GM19395 (cell line): ENCODE results near the gene LEMD1.
"Not testable (repeated sequence)": the region's sequence is repeated elsewhere in the genome, so short reads cannot be mapped to it uniquely, and the experiment has no call there.

Experiments used
- ATAC-seq: cut with Tn5 transposase; IDR thresholded peaks from one replicate; pipeline ENCODE4 v1.9.1; 2021; ENCODE audit warnings: mild to moderate bottlenecking, moderate library complexity; ENCODE audit not compliant: unreplicated experiment

Gene LEMD1

GRCh38 chr1:205447457-205448341, 25.8 kb upstream of the LEMD1 start:
- no peak for ATAC-seq

GRCh38 chr1:205446828-205447227, 25.0 kb upstream of the LEMD1 start:
- ATAC-seq: no peak

GRCh38 chr1:205445646-205445935, 23.7 kb upstream of the LEMD1 start:
- ATAC-seq: no peak

DNA sequence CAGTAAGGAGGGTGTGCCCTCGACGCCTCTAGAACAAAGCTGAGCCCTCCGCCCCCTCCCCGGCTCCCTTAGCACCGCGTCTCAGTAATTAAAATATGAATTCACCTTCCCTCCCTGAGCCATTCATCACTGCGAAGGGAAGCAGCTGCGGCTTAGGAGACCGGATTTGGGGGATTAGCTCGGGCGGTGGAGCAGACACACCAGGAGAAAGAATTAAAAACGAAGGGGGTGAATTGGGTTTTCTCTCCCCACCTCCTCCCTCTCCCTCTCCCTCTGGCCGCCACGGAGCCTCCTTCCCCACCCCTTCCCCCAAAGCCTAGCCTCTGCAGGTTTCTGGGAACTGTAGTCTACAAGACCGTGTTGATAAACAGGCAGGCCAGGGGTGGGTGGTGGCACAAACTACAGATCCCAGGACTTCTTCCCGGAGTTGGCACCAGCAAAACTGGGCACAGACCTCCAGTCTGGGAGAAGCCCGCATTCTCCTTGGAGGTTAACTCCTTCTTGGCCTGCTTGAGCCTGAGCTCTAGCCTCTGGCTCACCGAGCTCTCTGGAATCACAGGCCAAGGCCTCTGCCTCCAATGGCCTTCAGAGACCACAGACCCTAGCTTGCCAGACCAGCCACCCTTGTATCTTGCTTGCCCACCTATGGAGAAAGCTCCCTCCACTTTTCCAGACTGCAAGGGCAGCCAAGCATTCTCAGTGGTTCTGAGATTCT, 23.2 kb upstream of the LEMD1 start:
- no peak for ATAC-seq

GRCh38 chr1:205444300-205444930, 22.6 kb upstream of the LEMD1 start:
- no peak for ATAC-seq

GRCh38 chr1:205443585-205444299, 21.9 kb upstream of the LEMD1 start:
- ATAC-seq: no peak

- no peak for ATAC-seq
Measured at GRCh38 chr1:205442051-205442725, 20.3 kb upstream of the LEMD1 start.

GRCh38 chr1:205441716-205442050, 19.8 kb upstream of the LEMD1 start:
- no peak for ATAC-seq

GRCh38 chr1:205441318-205441633, 19.4 kb upstream of the LEMD1 start:
- ATAC-seq: no peak

DNA sequence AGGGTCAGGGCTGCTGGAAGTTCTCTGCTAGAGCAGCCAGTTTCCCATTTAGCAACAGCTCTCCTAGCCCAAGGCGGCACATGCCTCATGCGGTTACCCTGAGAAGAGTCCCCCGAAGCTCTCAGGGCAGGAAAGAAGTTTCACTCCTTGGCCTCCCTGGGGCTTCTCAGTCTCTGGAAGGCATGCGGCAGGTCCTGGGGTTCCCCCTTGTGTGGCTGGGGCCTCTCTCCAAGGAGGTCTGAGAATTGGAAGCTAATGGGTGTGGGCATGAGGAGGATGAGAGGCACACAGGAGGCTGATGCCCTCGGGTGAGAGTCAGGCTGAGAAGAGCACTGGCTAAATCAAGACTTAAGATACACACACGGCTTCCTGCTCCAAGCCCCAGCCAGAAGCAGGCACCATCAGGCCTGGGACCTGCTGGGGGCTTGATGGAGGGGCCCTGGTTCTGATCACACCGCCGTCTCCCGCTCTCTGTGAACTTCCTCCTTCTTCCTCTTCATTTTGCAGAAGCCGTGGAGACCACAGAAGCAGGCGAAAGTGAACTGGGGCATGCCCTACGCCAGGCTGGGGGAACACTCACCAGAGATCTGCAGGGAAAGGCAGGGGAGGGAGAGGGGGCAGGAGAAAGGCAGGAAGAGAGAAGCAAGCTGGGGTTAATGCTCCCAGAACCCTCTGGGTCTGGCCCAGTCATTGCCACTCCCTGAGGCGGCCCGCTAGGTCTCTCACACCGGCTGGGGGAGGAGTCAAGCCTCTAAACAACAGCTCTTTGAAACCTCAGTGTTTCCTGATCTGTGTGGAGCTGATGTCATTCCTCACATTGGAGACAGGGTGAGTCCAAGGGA, 18.8 kb upstream of the LEMD1 start:
- ATAC-seq: peak; percentile 85

DNA sequence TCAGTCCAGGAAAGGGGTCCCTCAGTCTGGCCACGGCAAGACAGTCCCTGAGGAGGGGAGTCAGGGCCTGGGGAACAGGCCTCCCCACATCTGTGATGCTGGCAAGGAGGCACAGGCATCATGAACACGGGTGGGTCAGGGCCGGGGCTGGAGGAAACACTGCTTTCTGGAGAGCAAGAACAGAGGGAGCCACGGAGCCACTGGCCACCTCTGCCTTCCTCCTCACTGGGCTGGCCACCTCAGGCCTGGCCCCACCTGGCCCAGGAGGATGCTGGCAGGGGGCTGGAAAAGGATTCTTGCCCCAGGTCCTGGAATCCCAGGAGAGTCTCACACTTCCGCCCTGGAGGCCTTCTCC, 18.2 kb upstream of the LEMD1 start:
- ATAC-seq: no peak

GRCh38 chr1:205438213-205439158, 16.6 kb upstream of the LEMD1 start:
- no peak for ATAC-seq

DNA sequence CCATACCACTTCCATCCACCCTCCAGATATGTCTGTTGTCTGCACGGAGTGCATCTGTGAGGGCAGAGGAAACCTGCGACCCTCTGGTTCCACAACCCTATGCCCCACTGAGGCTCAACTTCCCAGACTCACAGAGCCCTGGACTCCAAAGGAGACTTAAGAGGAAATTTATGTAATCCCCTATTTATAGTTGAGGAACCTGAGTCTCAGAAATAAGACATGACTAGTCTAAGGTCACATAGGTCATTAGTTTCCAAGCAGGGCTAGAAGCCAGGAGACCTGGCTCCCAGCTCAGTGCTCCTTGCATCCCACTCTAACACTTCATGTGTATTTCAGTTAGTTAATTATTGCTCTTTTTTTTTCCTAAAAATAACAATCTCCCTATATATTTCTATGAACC, 15.7 kb upstream of the LEMD1 start:
- ATAC-seq: no peak

DNA sequence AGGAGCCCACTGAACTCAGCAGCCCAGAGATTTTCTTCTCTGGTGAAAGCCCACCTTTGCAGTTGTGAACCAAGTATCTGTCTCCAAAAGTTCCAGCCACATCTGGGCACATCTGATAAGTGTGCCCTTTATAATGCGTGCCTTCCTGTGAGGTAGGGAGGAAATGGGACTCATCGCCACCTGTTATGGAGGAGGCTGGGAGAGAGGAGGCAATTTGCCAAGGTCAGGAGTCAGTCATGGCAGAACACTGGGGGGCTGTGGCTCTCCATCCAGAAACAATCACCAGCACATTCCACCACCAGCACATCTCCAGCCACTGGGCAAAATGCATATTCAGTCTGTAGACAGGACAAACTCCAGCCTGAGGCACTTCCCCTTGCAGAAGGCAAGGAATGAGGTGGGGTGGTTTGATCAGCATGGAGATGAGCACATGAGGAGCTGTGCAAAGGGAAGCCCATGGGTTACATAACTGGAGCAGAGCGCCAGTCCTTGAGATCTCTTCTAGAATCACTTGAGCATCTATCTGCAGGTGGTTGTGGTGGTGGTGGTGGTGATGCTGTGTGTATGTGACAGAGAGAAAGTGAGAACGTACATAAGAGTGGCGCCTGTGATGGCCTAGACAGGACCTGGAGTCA, 15.0 kb upstream of the LEMD1 start:
- ATAC-seq: no peak

DNA sequence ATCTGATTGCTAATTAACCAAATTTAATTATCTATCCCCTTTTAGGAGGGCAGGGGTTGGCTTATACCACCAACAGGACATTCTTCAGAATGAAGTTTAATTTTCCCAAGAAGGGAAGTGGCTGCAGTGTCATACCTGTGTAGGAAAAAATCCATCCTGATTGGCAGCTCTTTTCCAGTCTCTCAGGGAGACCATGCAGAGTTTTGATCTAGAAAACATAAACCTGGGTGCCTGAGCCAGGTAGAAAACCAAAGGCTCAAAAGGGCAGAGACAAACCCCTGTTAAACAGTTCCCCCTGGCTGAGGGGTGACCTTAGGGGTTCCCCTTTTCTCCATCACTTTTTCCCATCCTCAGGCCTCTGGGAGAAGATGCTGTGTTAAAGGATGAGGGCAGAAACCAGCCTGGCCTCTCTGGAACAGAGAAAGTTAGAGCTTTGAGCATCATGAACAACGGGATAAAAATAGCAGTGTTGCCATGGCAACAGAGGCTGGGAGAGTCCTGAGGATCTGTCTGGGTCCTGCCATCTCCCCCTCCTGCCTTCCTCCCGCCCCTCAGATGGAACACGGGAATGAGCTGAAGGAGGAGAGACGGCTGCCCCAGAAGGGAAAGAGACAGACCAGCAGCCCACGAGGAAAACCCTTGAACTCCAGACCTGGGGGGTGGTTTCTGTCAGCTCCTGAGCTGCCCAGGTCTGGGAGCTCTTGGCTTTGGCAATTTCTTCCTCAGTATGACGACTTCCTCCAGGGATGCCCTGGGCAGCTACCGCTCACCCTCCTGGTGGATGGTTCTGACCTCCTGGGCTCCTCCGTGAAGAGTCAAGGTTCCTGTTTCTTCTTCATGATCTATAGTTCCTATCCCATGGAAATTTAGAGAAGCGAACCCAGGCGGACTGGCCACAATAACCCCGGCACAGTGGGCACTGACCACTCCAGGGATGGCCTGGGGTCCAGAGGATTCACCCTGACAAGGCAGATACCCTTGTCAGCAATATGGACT, 14.0 kb upstream of the LEMD1 start:
- ATAC-seq: no peak

- no peak for ATAC-seq
Measured at GRCh38 chr1:205434738-205435137, 12.9 kb upstream of the LEMD1 start.

GRCh38 chr1:205432692-205433091, 10.8 kb upstream of the LEMD1 start:
- not testable (repeated sequence) for ATAC-seq
